IMR-90 (cell line): Measurements from ENCODE around the gene ARL5C.

Source experiments
- CEBPB ChIP-seq: IDR thresholded peaks from 2 replicates; pipeline ENCODE4 v1.6.1; 2012; ENCODE audit warnings: low read depth, low read length, improper control_type of control experiment
- CHD1 ChIP-seq: IDR thresholded peaks from 2 replicates; pipeline ENCODE4 v1.6.1; 2012; ENCODE audit warnings: low read depth, low read length, improper control_type of control experiment
- MAFK ChIP-seq: IDR thresholded peaks from 2 replicates; pipeline ENCODE4 v1.6.1; 2012; ENCODE audit warnings: low read depth, low read length, improper control_type of control experiment
- MAZ ChIP-seq: IDR thresholded peaks from 2 replicates; pipeline ENCODE4 v1.6.1; 2012; ENCODE audit warnings: low read depth, mild to moderate bottlenecking, low read length, improper control_type of control experiment, moderate library complexity, borderline replicate concordance
- MXI1 ChIP-seq: IDR thresholded peaks from 2 replicates; pipeline ENCODE4 v1.6.1; 2012; ENCODE audit warnings: low read depth, mild to moderate bottlenecking, low read length, moderate library complexity, borderline replicate concordance
- NFE2L2 ChIP-seq: fragments of 150-350 bp; IDR thresholded peaks from 2 replicates; pipeline ENCODE4 v1.6.1; 2016; ENCODE audit warnings: low read depth, mild to moderate bottlenecking, low read length
- POLR2A ChIP-seq: IDR thresholded peaks from 2 replicates; pipeline ENCODE4 v1.6.1; 2012; ENCODE audit warnings: mild to moderate bottlenecking, low read depth, low read length
- RAD21 ChIP-seq: IDR thresholded peaks from 2 replicates; pipeline ENCODE4 v1.6.1; 2012; ENCODE audit warnings: low read length, improper control_type of control experiment
- RCOR1 ChIP-seq: IDR thresholded peaks from 2 replicates; pipeline ENCODE4 v1.6.1; 2012; ENCODE audit warnings: mild to moderate bottlenecking, low read length, improper control_type of control experiment; ENCODE audit not compliant: insufficient replicate concordance
- RFX5 ChIP-seq: IDR thresholded peaks from 2 replicates; pipeline ENCODE4 v1.8.0; 2012; ENCODE audit warnings: low read depth, mild to moderate bottlenecking, low read length, moderate library complexity
- SMC3 ChIP-seq: fragments of 150-350 bp; IDR thresholded peaks from 2 replicates; pipeline ENCODE4 v1.6.1; 2016; ENCODE audit warnings: low read depth, mild to moderate bottlenecking, antibody characterized with exemption, low read length, moderate library complexity
- TF ChIP-seq, protein P1 (sequence below): conservative IDR thresholded peaks from 2 replicates; pipeline ENCODE4 v1.5.1; 2012; ENCODE audit warnings: mild to moderate bottlenecking, low read depth, low read length, improper control_type of control experiment

DNA sequence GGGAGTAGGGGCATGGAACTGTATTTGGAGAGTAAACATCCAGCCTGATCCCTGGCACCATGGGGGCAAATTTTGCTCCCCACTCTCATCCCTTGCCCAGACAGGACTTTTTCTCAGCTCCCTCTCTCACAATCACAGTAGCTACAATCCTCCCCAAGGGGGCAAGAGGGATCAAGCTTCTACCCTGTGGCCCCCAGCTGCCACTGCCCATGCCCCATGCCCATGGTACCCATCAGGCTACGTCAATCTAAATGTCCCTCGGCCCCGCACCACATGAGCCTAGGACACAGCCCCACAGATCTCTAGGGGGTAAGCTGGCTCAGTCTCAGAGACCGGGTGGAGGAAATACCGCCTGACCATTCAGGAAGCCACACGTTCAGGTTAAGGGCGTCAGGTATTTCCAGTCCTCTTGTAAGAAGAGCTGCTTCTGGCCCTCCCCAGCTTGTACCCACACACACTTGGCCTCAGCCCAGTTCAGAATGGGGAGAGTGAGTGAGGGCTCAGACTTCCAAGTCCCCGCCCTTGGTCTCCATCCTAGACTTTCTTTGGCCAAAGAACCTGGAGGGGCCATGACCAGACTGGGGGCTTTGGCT lies 29.7 kb upstream of the ARL5C start:
- TF ChIP-seq RAD21 (no peak), MAZ (no peak), RCOR1 (no peak), MXI1 (no peak), CHD1 (no peak), CEBPB (no peak), MAFK (no peak), POLR2A (no peak), SMC3 (no peak), RFX5 (no peak), NFE2L2 (no peak)
- TF ChIP-seq, protein P1, sequence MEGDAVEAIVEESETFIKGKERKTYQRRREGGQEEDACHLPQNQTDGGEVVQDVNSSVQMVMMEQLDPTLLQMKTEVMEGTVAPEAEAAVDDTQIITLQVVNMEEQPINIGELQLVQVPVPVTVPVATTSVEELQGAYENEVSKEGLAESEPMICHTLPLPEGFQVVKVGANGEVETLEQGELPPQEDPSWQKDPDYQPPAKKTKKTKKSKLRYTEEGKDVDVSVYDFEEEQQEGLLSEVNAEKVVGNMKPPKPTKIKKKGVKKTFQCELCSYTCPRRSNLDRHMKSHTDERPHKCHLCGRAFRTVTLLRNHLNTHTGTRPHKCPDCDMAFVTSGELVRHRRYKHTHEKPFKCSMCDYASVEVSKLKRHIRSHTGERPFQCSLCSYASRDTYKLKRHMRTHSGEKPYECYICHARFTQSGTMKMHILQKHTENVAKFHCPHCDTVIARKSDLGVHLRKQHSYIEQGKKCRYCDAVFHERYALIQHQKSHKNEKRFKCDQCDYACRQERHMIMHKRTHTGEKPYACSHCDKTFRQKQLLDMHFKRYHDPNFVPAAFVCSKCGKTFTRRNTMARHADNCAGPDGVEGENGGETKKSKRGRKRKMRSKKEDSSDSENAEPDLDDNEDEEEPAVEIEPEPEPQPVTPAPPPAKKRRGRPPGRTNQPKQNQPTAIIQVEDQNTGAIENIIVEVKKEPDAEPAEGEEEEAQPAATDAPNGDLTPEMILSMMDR, result no peak
